GM23338 (cell line): ENCODE data around the gene SLC39A13.

Experiments
- CREB1 ChIP-seq: fragments of 250-450 bp; sonication (Bioruptor Pico); IDR thresholded peaks from 2 replicates; pipeline ENCODE4 v1.5.0; 2020; ENCODE audit warnings: low read depth, mild to moderate bottlenecking, moderate library complexity
- CTCF ChIP-seq, 2 experiments: fragments of 200-600 bp in 1 of 2; sonication (generic) in 1 of 2; conservative IDR thresholded peaks; 2 replicates each; pipeline versions ENCODE4 v1.5.1 to v1.6.1; 2016 to 2017; ENCODE audit warnings: antibody characterized with exemption in 2 of 2, low read depth in 2 of 2, mild to moderate bottlenecking in 2 of 2, moderate library complexity in 1 of 2
- EZH2 ChIP-seq: fragments of 200-600 bp; sonication (generic); IDR thresholded peaks from one replicate; pipeline ENCODE4 v1.8.0; 2017; ENCODE audit warnings: antibody characterized with exemption, mild to moderate bottlenecking, low read depth; ENCODE audit not compliant: unreplicated experiment
- EZH2phosphoT487 ChIP-seq: fragments of 200-600 bp; sonication (generic); IDR thresholded peaks from one replicate; pipeline ENCODE4 v1.8.1; 2018; ENCODE audit warnings: antibody characterized with exemption; ENCODE audit not compliant: unreplicated experiment
- JUNB ChIP-seq: IDR thresholded peaks from one replicate; pipeline ENCODE4 v1.6.1; 2016; ENCODE audit warnings: antibody characterized with exemption; ENCODE audit not compliant: unreplicated experiment
- NANOG ChIP-seq: IDR thresholded peaks from 2 replicates; pipeline ENCODE4 v1.6.1; 2016; ENCODE audit warnings: antibody characterized with exemption, borderline replicate concordance
- POLR2AphosphoS5 ChIP-seq: IDR thresholded peaks from 2 replicates; pipeline ENCODE4 v1.6.1; 2016; ENCODE audit warnings: antibody characterized with exemption, low read depth
- REST ChIP-seq: IDR thresholded peaks from one replicate; pipeline ENCODE4 v1.6.1; 2018; ENCODE audit warnings: antibody characterized with exemption; ENCODE audit not compliant: unreplicated experiment
- ZNF462 ChIP-seq: fragments of 250-450 bp; sonication (Bioruptor Pico); IDR thresholded peaks from 2 replicates; pipeline ENCODE4 v1.5.0; 2020; ENCODE audit warnings: mild to moderate bottlenecking, moderate library complexity

- TF ChIP-seq CTCF (conservative IDR thresholded peaks at IDR 0.05; ENCODE audit: low read depth in 2 of 2) (no peak), NANOG (no peak), REST (no peak), POLR2AphosphoS5 (no peak), EZH2 (no peak), EZH2phosphoT487 (no peak), CREB1 (CRISPR knock-in tag) (no peak), JUNB (no peak), ZNF462 (no peak)
Measured at GRCh38 chr11:47449541-47449940, 41.2 kb downstream of the SLC39A13 start.
